Measurements from ENCODE around the gene MYPOP.

The MYPOP gene

DNA sequence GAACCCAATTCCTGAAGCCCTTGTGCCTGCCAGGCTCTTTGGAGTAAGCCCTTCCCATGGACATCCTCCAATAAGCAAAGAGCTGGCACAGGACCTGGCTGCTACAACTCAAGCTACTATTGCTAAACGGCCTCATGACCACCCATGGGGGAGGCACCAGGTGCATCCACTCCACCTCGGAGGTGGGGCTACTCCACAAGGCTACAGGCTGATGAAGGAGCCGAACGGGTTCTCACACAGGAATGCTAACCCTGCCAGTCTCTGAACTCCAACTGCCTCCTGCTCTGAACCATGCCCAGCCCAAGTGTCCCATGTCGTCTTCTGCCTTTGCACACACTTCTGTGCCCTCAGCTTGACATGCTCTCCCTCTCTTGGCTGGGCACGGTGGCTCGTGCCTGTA, 49.4 kb downstream of the MYPOP start:
- Histone ChIP-seq H3K4me2 (no peak overlapping the region), H3K9me3 (no peaks in the 10 kb centered on the region), H3K9ac (no peak overlapping the region), H3K36me3 (peaks cover 96% of the 10 kb centered on the region), H3K4me1 (no peaks in the 10 kb centered on the region), H3K27ac (no peak overlapping the region), H3K4me3 (no peak overlapping the region), H4K20me1 (peaks cover 75% of the 10 kb centered on the region), H3K27me3 (no peaks in the 10 kb centered on the region)
- TF ChIP-seq Cebpa-rat (IDR thresholded peaks at IDR 0.05): no peak

DNA sequence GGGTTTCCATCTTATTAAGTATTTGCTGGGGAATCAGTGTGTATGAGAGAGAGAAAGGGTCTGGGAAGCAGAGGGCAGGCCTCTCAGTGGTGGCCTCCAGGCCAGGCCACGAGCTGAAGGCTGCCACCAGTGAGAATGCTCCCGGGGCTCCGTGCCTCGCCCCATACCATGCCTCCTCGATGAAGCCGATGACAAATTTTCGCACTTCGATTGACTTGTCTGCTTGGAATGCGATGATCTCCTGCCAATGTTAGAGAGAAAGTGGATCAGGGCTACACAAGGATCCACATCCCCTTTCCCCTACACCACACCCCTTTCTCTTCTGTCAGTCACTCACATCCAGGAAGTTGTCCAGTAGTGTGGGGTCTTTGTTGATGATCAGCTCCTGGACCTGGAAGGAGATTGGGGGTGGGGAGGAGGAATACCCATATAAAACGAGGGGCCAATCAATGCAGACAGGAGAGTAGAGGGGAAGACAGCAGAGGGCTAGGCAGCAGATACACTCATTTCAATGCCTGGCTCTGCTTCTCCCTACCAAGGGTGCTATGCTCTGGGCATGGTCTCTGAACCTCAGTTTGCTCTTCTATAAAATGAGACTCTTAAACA, 50.2 kb downstream of the MYPOP start:
- H3K27me3 ChIP-seq: no peaks in the 10 kb centered on the region
- peaks cover 100% of the 10 kb centered on the region for H3K36me3 ChIP-seq
- TF ChIP-seq Cebpa-rat (IDR thresholded peaks at IDR 0.05): no peak
- no peak overlapping the region for H3K4me2 ChIP-seq
- H3K9me3 ChIP-seq: no peaks in the 10 kb centered on the region
- no peak overlapping the region for H3K4me3 ChIP-seq
- H4K20me1 ChIP-seq: peaks cover 73% of the 10 kb centered on the region
- no peak overlapping the region for H3K9ac ChIP-seq
- H3K4me1 ChIP-seq: no peaks in the 10 kb centered on the region
- H3K27ac ChIP-seq: no peak overlapping the region

GRCh38 chr19:45848922-45849321, 53.5 kb downstream of the MYPOP start:
- Histone ChIP-seq H4K20me1 (peaks cover 52% of the 10 kb centered on the region), H3K36me3 (peaks cover 100% of the 10 kb centered on the region), H3K4me1 (no peaks in the 10 kb centered on the region), H3K9me3 (no peaks in the 10 kb centered on the region), H3K27me3 (no peaks in the 10 kb centered on the region), H3K27ac (no peak overlapping the region), H3K4me3 (no peak overlapping the region), H3K4me2 (no peak overlapping the region), H3K9ac (no peak overlapping the region)
- TF ChIP-seq Cebpa-rat (IDR thresholded peaks at IDR 0.05): no peak

DNA sequence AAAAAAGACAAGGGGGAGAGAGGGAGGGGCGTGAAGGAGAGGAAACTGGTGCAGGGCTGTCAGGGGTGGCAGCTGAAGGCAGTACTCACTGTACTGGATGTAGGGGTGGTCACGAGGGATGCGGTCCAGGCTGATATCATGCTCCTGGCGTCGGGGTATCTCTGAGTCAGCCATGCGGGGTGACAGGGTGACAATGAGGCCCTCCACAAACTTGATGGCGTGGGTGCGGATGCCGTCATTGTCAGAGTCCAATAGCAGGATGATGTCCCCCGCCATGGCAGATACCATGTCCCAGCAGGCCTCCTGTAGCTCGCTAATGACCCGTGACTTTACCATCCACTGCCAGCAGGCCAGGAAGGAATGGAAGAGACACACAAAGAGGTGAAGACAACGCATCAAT, 54.8 kb downstream of the MYPOP start:
- Histone ChIP-seq H3K4me2 (no peak overlapping the region), H3K27ac (no peak overlapping the region), H3K36me3 (peaks cover 100% of the 10 kb centered on the region), H3K4me1 (no peaks in the 10 kb centered on the region), H3K9ac (no peak overlapping the region), H3K4me3 (no peak overlapping the region), H3K9me3 (no peaks in the 10 kb centered on the region), H3K27me3 (no peaks in the 10 kb centered on the region), H4K20me1 (peaks cover 44% of the 10 kb centered on the region)
- TF ChIP-seq Cebpa-rat (IDR thresholded peaks at IDR 0.05): no peak

- no peak overlapping the region for H3K27ac ChIP-seq
- no peak overlapping the region for H3K4me3 ChIP-seq
- no peak overlapping the region for H3K4me2 ChIP-seq
- H3K4me1 ChIP-seq: no peaks in the 10 kb centered on the region
- peaks cover 100% of the 10 kb centered on the region for H3K36me3 ChIP-seq
- H3K9ac ChIP-seq: no peak overlapping the region
- no peaks in the 10 kb centered on the region for H3K9me3 ChIP-seq
- H3K27me3 ChIP-seq: no peaks in the 10 kb centered on the region
- TF ChIP-seq Cebpa-rat (IDR thresholded peaks at IDR 0.05): no peak
- H4K20me1 ChIP-seq: peaks cover 31% of the 10 kb centered on the region
Measured at GRCh38 chr19:45842198-45842597, 60.2 kb downstream of the MYPOP start.
